Measurements from ENCODE around the gene CNTNAP2.

DNA sequence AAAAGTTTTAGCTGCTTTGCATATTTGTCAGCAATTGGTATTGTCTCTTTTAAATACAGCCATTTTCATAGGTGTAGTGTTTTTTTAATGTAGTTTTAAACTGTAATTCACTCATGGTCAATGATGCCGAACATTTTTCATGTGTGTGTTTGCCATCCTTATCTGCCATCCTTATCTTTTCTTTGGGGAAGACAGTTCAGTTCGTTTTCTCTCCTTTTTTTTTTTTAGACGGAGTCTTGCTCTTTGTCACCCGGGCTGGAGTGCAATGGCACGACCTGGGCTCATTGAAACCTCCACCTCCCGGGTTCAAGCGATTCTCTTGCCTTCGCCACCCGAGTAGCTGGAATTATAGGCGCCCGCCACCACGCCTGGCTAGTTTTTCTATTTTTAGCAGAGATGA, 545.3 kb downstream of the CNTNAP2 start:
- TF ChIP-seq, protein P1, sequence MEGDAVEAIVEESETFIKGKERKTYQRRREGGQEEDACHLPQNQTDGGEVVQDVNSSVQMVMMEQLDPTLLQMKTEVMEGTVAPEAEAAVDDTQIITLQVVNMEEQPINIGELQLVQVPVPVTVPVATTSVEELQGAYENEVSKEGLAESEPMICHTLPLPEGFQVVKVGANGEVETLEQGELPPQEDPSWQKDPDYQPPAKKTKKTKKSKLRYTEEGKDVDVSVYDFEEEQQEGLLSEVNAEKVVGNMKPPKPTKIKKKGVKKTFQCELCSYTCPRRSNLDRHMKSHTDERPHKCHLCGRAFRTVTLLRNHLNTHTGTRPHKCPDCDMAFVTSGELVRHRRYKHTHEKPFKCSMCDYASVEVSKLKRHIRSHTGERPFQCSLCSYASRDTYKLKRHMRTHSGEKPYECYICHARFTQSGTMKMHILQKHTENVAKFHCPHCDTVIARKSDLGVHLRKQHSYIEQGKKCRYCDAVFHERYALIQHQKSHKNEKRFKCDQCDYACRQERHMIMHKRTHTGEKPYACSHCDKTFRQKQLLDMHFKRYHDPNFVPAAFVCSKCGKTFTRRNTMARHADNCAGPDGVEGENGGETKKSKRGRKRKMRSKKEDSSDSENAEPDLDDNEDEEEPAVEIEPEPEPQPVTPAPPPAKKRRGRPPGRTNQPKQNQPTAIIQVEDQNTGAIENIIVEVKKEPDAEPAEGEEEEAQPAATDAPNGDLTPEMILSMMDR (IDR thresholded peaks at IDR 0.05 in 4 of 5, conservative IDR thresholded peaks at IDR 0.05 in 1 of 5): no peak
- TF ChIP-seq POLR2A (IDR thresholded peaks at IDR 0.05): no peak

Measured in gastrocnemius medialis (tissue), 4 donors.